Gastrocnemius medialis (tissue), 4 donors: ENCODE results near the gene MMP11. TPM values are rescaled to one million over a fixed set of nuclear protein-coding genes. Genes with fewer than 3 reads are reported as not detected.

ENCODE experiments used
- ATAC-seq, 2 donors: fragments of 150-250 bp; one replicate each; pipeline ENCODE4 v1.9.1; 2016
- DNase-seq, 2 donors: peaks; one replicate each; pipeline ENCODE4 v3.0.0-alpha.2; 2019
- H3K27ac ChIP-seq, 4 donors: fragments of 200-600 bp; sonication (generic); 1 replicate in 1 of 4; 2 replicates in 3 of 4; pipeline ENCODE4 v1.5.1; 2016 to 2018; ENCODE audit warnings: mild to moderate bottlenecking in 2 of 4, moderate library complexity in 1 of 4
- H3K27me3 ChIP-seq, 3 donors: fragments of 200-600 bp; sonication (generic) in 2 of 3; 1 replicate in 1 of 3; 2 replicates in 2 of 3; pipeline versions ENCODE4 v1.5.1 to v1.6.0; 2016 to 2019; ENCODE audit warnings: mild to moderate bottlenecking in 1 of 3, moderate library complexity in 1 of 3
- H3K36me3 ChIP-seq, 2 donors: fragments of 200-600 bp; sonication (generic) in 1 of 2; one replicate each; pipeline ENCODE4 v1.5.1; 2017 to 2018
- H3K4me1 ChIP-seq, 2 donors: fragments of 200-600 bp; sonication (generic) in 1 of 2; one replicate each; pipeline ENCODE4 v1.5.1; 2016 to 2017; ENCODE audit warnings: mild to moderate bottlenecking in 2 of 2
- H3K4me3 ChIP-seq, 4 donors: fragments of 200-600 bp; sonication (generic) in 3 of 4; 1 replicate in 1 of 4; 2 replicates in 3 of 4; pipeline ENCODE4 v1.5.1; 2016 to 2019; ENCODE audit warnings: mild to moderate bottlenecking in 2 of 4
- H3K9me3 ChIP-seq, 3 donors: fragments of 200-600 bp; sonication (generic) in 2 of 3; 1 replicate in 1 of 3; 2 replicates in 2 of 3; pipeline ENCODE4 v1.5.1; 2016 to 2019
- CTCF ChIP-seq, 5 experiments: fragments of 450-650 bp in 3 of 5; fragments of 200-600 bp in 2 of 5; sonication (generic) in 2 of 5; IDR thresholded peaks in 4 of 5; conservative IDR thresholded peaks in 1 of 5; 1 replicate in 4 of 5; 2 replicates in 1 of 5; pipeline ENCODE4 v1.5.1; 2016 to 2019; ENCODE audit warnings: antibody characterized with exemption in 5 of 5, mild to moderate bottlenecking in 3 of 5, moderate library complexity in 3 of 5
- POLR2A ChIP-seq, 2 donors: fragments of 450-650 bp; IDR thresholded peaks; one replicate each; pipeline ENCODE4 v1.6.1; 2017; ENCODE audit warnings: antibody characterized with exemption in 2 of 2, mild to moderate bottlenecking in 2 of 2, moderate library complexity in 2 of 2
- in situ Hi-C, 4 donors: fragments of 200-750 bp; cut with MboI; loops; one replicate each; pipeline versions ENCODE4 v1.15.0 to v1.8.0; 2017; ENCODE audit warnings: low sequenced_read_pairs in 4 of 4
- intact Hi-C: fragments of 100-400 bp; cut with DNase I; formaldehyde crosslinking; loops from one replicate; pipeline ENCODE4 v1.15.1; 2023; ENCODE audit warnings: low total_unique reads
- total RNA-seq, 4 donors: library from RNA; depleted of rRNA; stranded (reverse); fragments of >200 nt; gene quantifications; one replicate each; pipeline versions ENCODE4 v1.1.0 to v1.2.3, GENCODE V29; 2016

MMP11 gene
- total RNA-seq, 4 donors from 2014 or later: 0.91 to 3.6 (median 1.4) TPM; not detected in 1

- H3K4me1 ChIP-seq: peaks cover 2 to 10% of the 10 kb centered on the region in 2 donors
- no peaks in the 10 kb centered on the region for H3K27me3 ChIP-seq
- no peaks in the 10 kb centered on the region for H3K9me3 ChIP-seq
- no peaks in the 10 kb centered on the region for H3K36me3 ChIP-seq
- DNase-seq (no peak), ATAC-seq (no peak)
- intact Hi-C loops: no loop called here
- H3K4me3 ChIP-seq: no peak overlapping the region
- in situ Hi-C loops: loop anchor here in 3 of 4 donors (5.0 to 10.0 kb wide), 3 partner anchors 70 to 77 kb away; no protein-coding TSS in a partner anchor
- H3K27ac ChIP-seq: no peak overlapping the region
- TF ChIP-seq CTCF (IDR thresholded peaks at IDR 0.05 in 4 of 5, conservative IDR thresholded peaks at IDR 0.05 in 1 of 5): no peak
Measured at GRCh38 chr22:23774922-23775436, 2.3 kb downstream of the MMP11 start.

GRCh38 chr22:23775779-23776375 lies 3.2 kb downstream of the MMP11 start:
- Histone ChIP-seq H3K4me3 (no peak overlapping the region), H3K27me3 (no peaks in the 10 kb centered on the region), H3K36me3 (no peaks in the 10 kb centered on the region), H3K27ac (no peak overlapping the region), H3K9me3 (no peaks in the 10 kb centered on the region), H3K4me1 (peaks cover 2 to 10% of the 10 kb centered on the region in 2 donors)
- intact Hi-C loops: no loop called here
- in situ Hi-C loops: loop anchor here in 1 of 4 donors (10.0 kb wide), 1 partner anchor 69 kb away; no protein-coding TSS in a partner anchor
- DNase-seq (no peak), ATAC-seq (no peak)
- TF ChIP-seq CTCF (IDR thresholded peaks at IDR 0.05 in 4 of 5, conservative IDR thresholded peaks at IDR 0.05 in 1 of 5): no peak
- TF ChIP-seq POLR2A (IDR thresholded peaks at IDR 0.05): no peak

- intact Hi-C loops: no loop called here
- H3K4me1 ChIP-seq: peaks cover 0 to 5% of the 10 kb centered on the region in 2 donors
Measured at GRCh38 chr22:23777776-23778576, 5.3 kb downstream of the MMP11 start.

GRCh38 chr22:23778577-23778900 lies 5.9 kb downstream of the MMP11 start:
- no peak overlapping the region for H3K27ac ChIP-seq
- ATAC-seq (no peak), DNase-seq (no peak)
- H3K4me3 ChIP-seq: no peak overlapping the region
- in situ Hi-C loops: loop anchor here in 1 of 4 donors (10.0 kb wide), 1 partner anchor 66 kb away; no protein-coding TSS in a partner anchor
- TF ChIP-seq CTCF (IDR thresholded peaks at IDR 0.05 in 4 of 5, conservative IDR thresholded peaks at IDR 0.05 in 1 of 5) (no peak), POLR2A (IDR thresholded peaks at IDR 0.05) (no peak)
- no peaks in the 10 kb centered on the region for H3K27me3 ChIP-seq
- no peaks in the 10 kb centered on the region for H3K9me3 ChIP-seq
- no peaks in the 10 kb centered on the region for H3K4me1 ChIP-seq
- no peaks in the 10 kb centered on the region for H3K36me3 ChIP-seq
- intact Hi-C loops: no loop called here

More at GRCh38 chr22:23777776-23778576, 5.3 kb downstream of the MMP11 start:
- Histone ChIP-seq H3K27ac (no peak overlapping the region), H3K9me3 (no peaks in the 10 kb centered on the region), H3K36me3 (no peaks in the 10 kb centered on the region), H3K27me3 (no peaks in the 10 kb centered on the region), H3K4me3 (no peak overlapping the region)
- no peak for ATAC-seq
- in situ Hi-C loops: loop anchor here in 1 of 4 donors (10.0 kb wide), 1 partner anchor 67 kb away; no protein-coding TSS in a partner anchor
- TF ChIP-seq CTCF (IDR thresholded peaks at IDR 0.05 in 4 of 5, conservative IDR thresholded peaks at IDR 0.05 in 1 of 5): no peak
- DNase-seq: no peak
